Measurements from ENCODE around the gene TINCR. TPM values are rescaled to one million over a fixed set of nuclear protein-coding genes. Genes with fewer than 3 reads are reported as not detected.

Gene TINCR
- total RNA-seq, 1 experiment from 2014 or later, result 0.34 TPM

DNA sequence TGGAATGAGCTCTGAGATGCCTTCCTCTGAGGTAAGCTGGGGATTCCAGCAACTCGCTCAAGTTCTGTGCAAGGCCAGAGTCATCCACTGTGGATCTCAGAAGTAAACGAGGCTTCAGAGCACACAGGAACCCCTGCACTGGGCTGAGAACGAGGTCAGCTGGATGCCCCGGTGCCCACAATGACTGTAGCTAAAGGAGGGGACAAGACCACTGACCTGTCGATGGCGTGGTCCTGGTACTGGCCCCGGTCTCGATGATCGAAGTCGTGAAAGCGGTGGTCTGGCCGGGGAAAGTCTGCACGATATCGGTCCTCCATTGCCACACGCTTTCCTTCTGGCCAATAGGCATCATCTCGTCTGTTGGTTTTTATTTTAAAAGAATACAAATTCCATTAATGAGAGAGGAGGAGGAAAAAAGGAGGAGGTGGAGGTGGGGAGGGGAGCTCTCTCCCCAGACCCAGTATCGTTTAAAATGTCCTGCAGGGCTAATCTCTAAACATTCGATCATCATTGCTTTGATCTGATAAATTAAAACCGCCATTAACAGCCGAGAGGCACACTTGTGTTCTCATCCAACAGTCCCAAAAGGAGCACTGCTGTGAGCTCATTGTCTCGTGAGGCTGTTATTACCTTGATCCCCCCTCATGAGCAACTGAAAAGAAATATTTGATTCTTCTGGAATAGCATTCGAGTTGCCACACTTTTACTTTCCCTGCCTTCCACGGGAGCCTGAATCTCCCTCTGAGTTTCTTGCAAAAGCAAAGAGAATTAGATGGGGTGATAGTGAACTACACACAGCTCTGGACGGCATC, 25.0 kb upstream of the TINCR start:
- CTCF ChIA-PET, result interaction anchor here (0.8 to 0.9 kb wide), 2 partner anchors 32 to 156 kb away, joined by 3 to 9 read pairs; no protein-coding TSS in a partner anchor
- no TSS peak for BruUV-seq (replicated peaks)

DNA sequence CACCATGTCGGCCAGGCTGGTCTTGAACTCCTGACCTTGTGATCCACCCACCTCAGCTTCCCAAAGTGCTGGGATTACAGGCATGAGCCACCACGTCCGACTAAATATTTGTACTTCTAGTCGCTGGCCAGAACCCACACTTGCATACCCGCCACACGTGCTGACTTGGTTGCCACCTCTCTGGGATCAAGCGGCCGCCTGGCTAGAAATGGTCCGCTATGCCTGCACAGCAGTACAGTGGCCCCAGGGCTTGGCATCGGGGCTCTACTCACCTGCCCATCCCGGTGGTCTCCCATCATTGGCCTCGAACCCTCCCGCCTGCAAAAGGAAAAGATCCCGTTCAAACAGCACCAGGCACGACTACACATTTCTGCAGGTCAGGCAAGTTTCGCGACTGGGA, 23.7 kb upstream of the TINCR start:
- Histone ChIP-seq H3K27me3 (replicated peaks; ENCODE audit: insufficient read depth, low read depth, low read length, poor library complexity) (no peaks in the 10 kb centered on the region), H3K36me3 (ENCODE audit: insufficient read depth, low read length, poor library complexity, severe bottlenecking) (peaks cover 91% of the 10 kb centered on the region), H3K27ac (ENCODE audit: low read depth, low read length, poor library complexity, severe bottlenecking) (no peak overlapping the region), H3K4me3 (ENCODE audit: low read depth, low read length, poor library complexity, severe bottlenecking) (no peak overlapping the region), H3K4me1 (ENCODE audit: insufficient read depth, low read length, poor library complexity, severe bottlenecking) (peaks cover 32% of the 10 kb centered on the region), H3K9me3 (ENCODE audit: low read depth, low read length, poor library complexity, severe bottlenecking) (no peaks in the 10 kb centered on the region)
- TF ChIP-seq, protein P1, sequence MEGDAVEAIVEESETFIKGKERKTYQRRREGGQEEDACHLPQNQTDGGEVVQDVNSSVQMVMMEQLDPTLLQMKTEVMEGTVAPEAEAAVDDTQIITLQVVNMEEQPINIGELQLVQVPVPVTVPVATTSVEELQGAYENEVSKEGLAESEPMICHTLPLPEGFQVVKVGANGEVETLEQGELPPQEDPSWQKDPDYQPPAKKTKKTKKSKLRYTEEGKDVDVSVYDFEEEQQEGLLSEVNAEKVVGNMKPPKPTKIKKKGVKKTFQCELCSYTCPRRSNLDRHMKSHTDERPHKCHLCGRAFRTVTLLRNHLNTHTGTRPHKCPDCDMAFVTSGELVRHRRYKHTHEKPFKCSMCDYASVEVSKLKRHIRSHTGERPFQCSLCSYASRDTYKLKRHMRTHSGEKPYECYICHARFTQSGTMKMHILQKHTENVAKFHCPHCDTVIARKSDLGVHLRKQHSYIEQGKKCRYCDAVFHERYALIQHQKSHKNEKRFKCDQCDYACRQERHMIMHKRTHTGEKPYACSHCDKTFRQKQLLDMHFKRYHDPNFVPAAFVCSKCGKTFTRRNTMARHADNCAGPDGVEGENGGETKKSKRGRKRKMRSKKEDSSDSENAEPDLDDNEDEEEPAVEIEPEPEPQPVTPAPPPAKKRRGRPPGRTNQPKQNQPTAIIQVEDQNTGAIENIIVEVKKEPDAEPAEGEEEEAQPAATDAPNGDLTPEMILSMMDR (conservative IDR thresholded peaks at IDR 0.05; ENCODE audit: low read depth, low read length), result no peak
- no peak for TF ChIP-seq EZH2 (IDR thresholded peaks at IDR 0.05; ENCODE audit: borderline replicate concordance, low read depth, low read length, poor library complexity, severe bottlenecking)
- intact Hi-C loops (cut with micrococcal nuclease; ENCODE audit: unreplicated experiment), result no loop called here
- POLR2A ChIA-PET (ENCODE audit: low non-redundant PET), result no interaction called here
- DNase-seq (ENCODE audit: low spot score), result no peak
- CTCF ChIA-PET, result no interaction called here
- BruUV-seq (replicated peaks), result no TSS peak

More for the DNA sequence above, 25.0 kb upstream of the TINCR start:
- POLR2A ChIA-PET (ENCODE audit: low non-redundant PET), result no interaction called here
- H3K27ac ChIP-seq (ENCODE audit: low read depth, low read length, poor library complexity, severe bottlenecking), result peak overlapping the region; percentile 24
- peaks cover 27% of the 10 kb centered on the region for H3K4me1 ChIP-seq (ENCODE audit: insufficient read depth, low read length, poor library complexity, severe bottlenecking)
- intact Hi-C loops (cut with micrococcal nuclease; ENCODE audit: unreplicated experiment), result no loop called here
- H3K36me3 ChIP-seq (ENCODE audit: insufficient read depth, low read length, poor library complexity, severe bottlenecking), result peaks cover 94% of the 10 kb centered on the region
- no peak overlapping the region for H3K4me3 ChIP-seq (ENCODE audit: low read depth, low read length, poor library complexity, severe bottlenecking)
- H3K9me3 ChIP-seq (ENCODE audit: low read depth, low read length, poor library complexity, severe bottlenecking), result no peaks in the 10 kb centered on the region
- TF ChIP-seq, protein P1 (conservative IDR thresholded peaks at IDR 0.05; ENCODE audit: low read depth, low read length), result no peak
- TF ChIP-seq EZH2 (IDR thresholded peaks at IDR 0.05; ENCODE audit: borderline replicate concordance, low read depth, low read length, poor library complexity, severe bottlenecking), result no peak
- no peak for DNase-seq (ENCODE audit: low spot score)
- no peaks in the 10 kb centered on the region for H3K27me3 ChIP-seq (replicated peaks; ENCODE audit: insufficient read depth, low read depth, low read length, poor library complexity)

DNA sequence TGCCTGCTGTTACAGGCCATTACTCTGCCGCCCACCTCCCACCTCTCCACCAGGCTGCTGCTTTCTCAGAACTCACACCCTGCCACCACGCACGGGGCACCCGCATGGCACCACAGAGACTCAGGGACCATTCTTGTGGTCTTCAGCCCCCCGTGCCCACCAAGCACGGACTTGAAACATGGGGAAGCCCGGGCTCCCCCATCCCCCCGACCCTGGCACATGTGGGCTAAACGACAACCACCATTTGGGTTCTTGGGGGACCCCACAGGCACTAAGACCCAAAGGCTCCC, 23.1 kb upstream of the TINCR start:
- H3K27ac ChIP-seq (ENCODE audit: low read depth, low read length, poor library complexity, severe bottlenecking), result no peak overlapping the region
- DNase-seq (ENCODE audit: low spot score), result no peak
- CTCF ChIA-PET, result no interaction called here
- POLR2A ChIA-PET (ENCODE audit: low non-redundant PET), result no interaction called here
- H3K4me1 ChIP-seq (ENCODE audit: insufficient read depth, low read length, poor library complexity, severe bottlenecking), result peaks cover 38% of the 10 kb centered on the region
- H3K4me3 ChIP-seq (ENCODE audit: low read depth, low read length, poor library complexity, severe bottlenecking), result no peak overlapping the region
- no TSS peak for BruUV-seq (replicated peaks)
- no peaks in the 10 kb centered on the region for H3K9me3 ChIP-seq (ENCODE audit: low read depth, low read length, poor library complexity, severe bottlenecking)
- intact Hi-C loops (cut with micrococcal nuclease; ENCODE audit: unreplicated experiment), result no loop called here
- H3K27me3 ChIP-seq (replicated peaks; ENCODE audit: insufficient read depth, low read depth, low read length, poor library complexity), result no peaks in the 10 kb centered on the region
- TF ChIP-seq, protein P1 (conservative IDR thresholded peaks at IDR 0.05; ENCODE audit: low read depth, low read length), result no peak
- TF ChIP-seq EZH2 (IDR thresholded peaks at IDR 0.05; ENCODE audit: borderline replicate concordance, low read depth, low read length, poor library complexity, severe bottlenecking), result no peak
- H3K36me3 ChIP-seq (ENCODE audit: insufficient read depth, low read length, poor library complexity, severe bottlenecking), result peaks cover 89% of the 10 kb centered on the region
